Loucy (cell line): ENCODE data around the gene TRAPPC2L.

Source experiments
- H2AFZ ChIP-seq: fragments of 200-600 bp; sonication (generic); 2 replicates; pipeline ENCODE4 v1.6.0; 2016; ENCODE audit warnings: antibody characterized with exemption, mild to moderate bottlenecking, low read length, moderate library complexity
- H3F3A ChIP-seq: fragments of 200-600 bp; 2 replicates; pipeline ENCODE4 v1.6.0; 2016; ENCODE audit warnings: antibody characterized with exemption, low read depth, mild to moderate bottlenecking
- H3K27me3 ChIP-seq: fragments of 200-600 bp; sonication (generic); 2 replicates; pipeline ENCODE4 v1.6.1; 2014; ENCODE audit warnings: low read length, mild to moderate bottlenecking; ENCODE audit not compliant: insufficient read depth, poor library complexity, severe bottlenecking
- H3K36me3 ChIP-seq: fragments of 200-600 bp; sonication (generic); 2 replicates; pipeline ENCODE4 v1.6.1; 2016; ENCODE audit warnings: low read length; ENCODE audit not compliant: insufficient read depth
- H3K4me1 ChIP-seq: fragments of 200-600 bp; sonication (generic); 2 replicates; pipeline ENCODE4 v1.5.1; 2014; ENCODE audit warnings: low read length, mild to moderate bottlenecking; ENCODE audit not compliant: insufficient read depth, poor library complexity, severe bottlenecking
- H3K4me2 ChIP-seq: fragments of 200-600 bp; sonication (generic); 2 replicates; pipeline ENCODE4 v1.6.0; 2014; ENCODE audit warnings: antibody characterized with exemption, low read length, low read depth, mild to moderate bottlenecking; ENCODE audit not compliant: poor library complexity, severe bottlenecking
- H3K4me3 ChIP-seq: fragments of 200-600 bp; sonication (generic); 2 replicates; pipeline ENCODE4 v1.5.1; 2014; ENCODE audit warnings: low read length, mild to moderate bottlenecking, mixed read lengths; ENCODE audit not compliant: poor library complexity, severe bottlenecking
- H3K79me2 ChIP-seq: fragments of 200-600 bp; sonication (generic); 2 replicates; pipeline ENCODE4 v1.6.1; 2014; ENCODE audit warnings: low read length; ENCODE audit not compliant: insufficient read depth
- H3K9ac ChIP-seq: fragments of 200-600 bp; sonication (generic); 2 replicates; pipeline ENCODE4 v1.6.0; 2014; ENCODE audit warnings: mild to moderate bottlenecking, low read depth, low read length, moderate library complexity; ENCODE audit not compliant: poor library complexity, severe bottlenecking
- H3K9me2 ChIP-seq: fragments of 200-600 bp; sonication (generic); replicated peaks from 2 replicates; pipeline ENCODE4 v1.6.1; 2016; ENCODE audit warnings: low read depth, low read length, mixed read lengths
- H3K9me3 ChIP-seq: fragments of 200-600 bp; sonication (generic); 2 replicates; pipeline ENCODE4 v1.6.1; 2014; ENCODE audit warnings: mild to moderate bottlenecking, antibody characterized with exemption, low read length, low read depth; ENCODE audit not compliant: insufficient read depth
- H4K20me1 ChIP-seq: fragments of 200-600 bp; sonication (generic); 2 replicates; pipeline ENCODE4 v1.6.0; 2014; ENCODE audit warnings: antibody characterized with exemption, low read length, mild to moderate bottlenecking; ENCODE audit not compliant: insufficient read depth, poor library complexity, severe bottlenecking
- CTCF ChIP-seq: fragments of 200-600 bp; sonication (generic); conservative IDR thresholded peaks from 2 replicates; pipeline ENCODE4 v1.5.1; 2014; ENCODE audit warnings: mild to moderate bottlenecking, antibody characterized with exemption, low read length
- EZH2phosphoT487 ChIP-seq: fragments of 200-600 bp; IDR thresholded peaks from 2 replicates; pipeline ENCODE4 v1.6.1; 2018; ENCODE audit warnings: antibody characterized with exemption, mild to moderate bottlenecking, moderate library complexity, borderline replicate concordance

The TRAPPC2L gene

DNA sequence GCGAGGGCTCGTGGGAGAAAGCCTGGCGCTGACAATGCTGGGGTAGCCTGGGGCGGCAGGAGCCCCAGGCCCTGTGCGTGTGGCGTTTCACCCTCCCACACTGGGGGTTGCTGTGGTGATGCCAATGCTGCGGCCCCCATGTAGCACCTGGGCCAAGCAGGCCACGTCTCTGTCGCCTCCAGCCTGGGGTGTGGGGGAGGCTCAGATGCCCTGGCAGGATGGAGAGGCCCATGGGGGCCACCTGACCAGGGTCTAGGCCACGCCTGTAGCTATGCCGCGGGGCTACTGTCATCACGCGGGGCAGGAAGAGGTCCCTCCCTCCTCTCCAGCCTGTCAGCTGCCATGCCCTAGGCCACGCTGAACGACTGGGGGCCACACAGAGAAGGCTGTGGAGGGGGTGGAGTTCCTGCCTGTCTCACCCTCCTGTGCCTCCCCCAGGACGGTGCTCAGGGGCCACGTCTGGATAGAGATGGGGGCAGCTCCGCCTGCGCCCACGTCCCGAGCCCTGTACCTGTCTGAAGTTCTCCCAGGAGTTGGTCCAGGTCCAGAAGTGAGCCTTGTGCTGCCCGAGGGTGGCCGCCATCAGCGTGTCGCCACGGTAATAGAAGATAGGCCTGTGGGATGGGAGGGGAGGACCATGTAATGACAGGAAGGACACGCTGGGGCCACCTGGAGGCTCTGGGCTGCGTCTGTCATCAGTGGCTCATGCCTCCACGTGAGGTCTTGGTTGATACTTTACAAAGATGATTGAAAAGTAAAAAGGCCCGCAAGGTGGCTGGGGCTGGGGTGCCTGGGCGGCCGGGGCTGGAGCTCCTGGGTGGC, 32.5 kb upstream of the TRAPPC2L start:
- Histone ChIP-seq H4K20me1 (no peaks in the 10 kb centered on the region), H3K4me2 (no peak overlapping the region), H3K9me2 (no peaks in the 10 kb centered on the region), H3K9ac (no peak overlapping the region), H3F3A (no peaks in the 10 kb centered on the region), H3K79me2 (no peaks in the 10 kb centered on the region), H3K9me3 (no peaks in the 10 kb centered on the region), H3K4me1 (no peaks in the 10 kb centered on the region), H3K4me3 (no peak overlapping the region), H3K36me3 (no peaks in the 10 kb centered on the region), H2AFZ (no peak overlapping the region), H3K27me3 (no peaks in the 10 kb centered on the region)
- TF ChIP-seq CTCF = no peak
- no peak for TF ChIP-seq EZH2phosphoT487

DNA sequence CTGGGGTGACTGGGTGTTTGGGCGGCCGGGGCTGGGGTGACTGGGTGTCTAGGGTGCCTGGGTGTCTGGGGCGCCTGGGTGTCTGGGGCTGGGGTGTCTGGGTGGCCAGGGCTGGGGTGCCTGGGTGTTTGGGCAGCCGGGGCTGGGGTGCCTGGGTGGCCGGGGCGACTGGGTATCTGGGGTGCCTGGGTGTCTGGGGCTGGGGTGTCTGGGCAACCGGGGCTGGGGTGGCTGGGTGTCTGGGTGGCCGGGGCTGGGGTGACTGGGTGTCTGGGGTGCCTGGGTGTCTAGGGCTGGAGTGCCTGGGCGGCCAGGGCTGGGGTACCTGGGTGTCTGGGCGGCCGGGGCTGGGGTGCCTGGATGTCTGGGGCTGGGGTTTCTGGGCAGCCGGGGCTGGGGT, 31.8 kb upstream of the TRAPPC2L start:
- Histone ChIP-seq H3K9me3 (no peaks in the 10 kb centered on the region), H3K4me3 (no peak overlapping the region), H3K4me2 (no peak overlapping the region), H3K4me1 (no peaks in the 10 kb centered on the region), H2AFZ (no peak overlapping the region), H3K79me2 (no peaks in the 10 kb centered on the region), H3K36me3 (no peaks in the 10 kb centered on the region), H3F3A (no peaks in the 10 kb centered on the region), H3K9ac (no peak overlapping the region), H3K9me2 (no peaks in the 10 kb centered on the region), H4K20me1 (no peaks in the 10 kb centered on the region), H3K27me3 (no peaks in the 10 kb centered on the region)
- TF ChIP-seq EZH2phosphoT487 = no peak
- no peak for TF ChIP-seq CTCF

- no peak for TF ChIP-seq CTCF
- TF ChIP-seq EZH2phosphoT487 = no peak
- no peaks in the 10 kb centered on the region for H4K20me1 ChIP-seq
- H3K9ac ChIP-seq = no peak overlapping the region
- H3F3A ChIP-seq = no peaks in the 10 kb centered on the region
- H3K4me3 ChIP-seq = no peak overlapping the region
- no peaks in the 10 kb centered on the region for H3K9me3 ChIP-seq
- no peaks in the 10 kb centered on the region for H3K27me3 ChIP-seq
- no peak overlapping the region for H2AFZ ChIP-seq
- no peaks in the 10 kb centered on the region for H3K36me3 ChIP-seq
- H3K9me2 ChIP-seq = no peaks in the 10 kb centered on the region
- H3K4me2 ChIP-seq = no peak overlapping the region
- no peaks in the 10 kb centered on the region for H3K79me2 ChIP-seq
- no peaks in the 10 kb centered on the region for H3K4me1 ChIP-seq
Measured at GRCh38 chr16:88826070-88826840, 30.7 kb upstream of the TRAPPC2L start.
